K562 (cell line): Measurements from ENCODE around the gene MOB3B. TPM values are rescaled to one million over a fixed set of nuclear protein-coding genes. Genes with fewer than 3 reads are reported as not detected.

Source experiments
- ASH1L ChIP-seq: fragments of 450-650 bp; IDR thresholded peaks from 2 replicates; pipeline ENCODE4 v1.6.1; 2018; ENCODE audit warnings: borderline replicate concordance, mild to moderate bottlenecking, low read depth; ENCODE audit not compliant: partially characterized antibody
- BCOR ChIP-seq: fragments of 450-650 bp; IDR thresholded peaks from 2 replicates; pipeline ENCODE4 v1.6.1; 2016
- DDX20 ChIP-seq: fragments of 450-650 bp; IDR thresholded peaks from 2 replicates; pipeline ENCODE4 v1.6.1; 2016; ENCODE audit warnings: missing genetic modification characterization, low read depth, mild to moderate bottlenecking, missing compliant biosample characterization, moderate library complexity
- HDAC2 ChIP-seq: fragments of 450-650 bp; IDR thresholded peaks from 2 replicates; pipeline ENCODE4 v1.6.1; 2016; ENCODE audit warnings: mild to moderate bottlenecking
- HLTF ChIP-seq: fragments of 450-650 bp; IDR thresholded peaks from 2 replicates; pipeline ENCODE4 v1.6.1; 2016
- ID3 ChIP-seq, 2 experiments: fragments of 250-450 bp in 1 of 2; fragments of 450-650 bp in 1 of 2; sonication (Bioruptor Pico) in 1 of 2; IDR thresholded peaks; 2 replicates each; pipeline versions ENCODE4 v1.6.1 to v1.8.0; 2016 to 2021; ENCODE audit warnings: mild to moderate bottlenecking in 2 of 2, moderate library complexity in 2 of 2, missing compliant biosample characterization in 1 of 2, missing genetic modification characterization in 1 of 2
- PCBP2 ChIP-seq: fragments of 200-400 bp; formaldehyde crosslinking; IDR thresholded peaks from 2 replicates; pipeline ENCODE4 v1.6.1; 2018; ENCODE audit warnings: low read length, low read depth, mild to moderate bottlenecking, moderate library complexity; ENCODE audit not compliant: poor library complexity, severe bottlenecking
- POU5F1 ChIP-seq: fragments of 150-350 bp; IDR thresholded peaks from 2 replicates; pipeline ENCODE4 v1.6.1; 2014; ENCODE audit warnings: borderline replicate concordance, low read length, low read depth, mild to moderate bottlenecking; ENCODE audit not compliant: partially characterized antibody
- RB1 ChIP-seq: fragments of 450-650 bp; IDR thresholded peaks from 2 replicates; pipeline ENCODE4 v1.6.1; 2017; ENCODE audit warnings: low read depth, mild to moderate bottlenecking
- RBM14 ChIP-seq: fragments of 200-400 bp; formaldehyde crosslinking; IDR thresholded peaks from 2 replicates; pipeline ENCODE4 v1.6.1; 2018; ENCODE audit warnings: low read depth, mild to moderate bottlenecking, low read length, moderate library complexity, borderline replicate concordance; ENCODE audit not compliant: insufficient read depth
- SAP30 ChIP-seq: fragments of 200-600 bp; sonication (generic); IDR thresholded peaks from 2 replicates; pipeline ENCODE4 v1.6.1; 2012; ENCODE audit warnings: borderline replicate concordance, low read depth, mild to moderate bottlenecking, moderate library complexity, low read length, control low read depth, inconsistent platforms; ENCODE audit not compliant: insufficient read depth, poor library complexity, severe bottlenecking
- SETDB1 ChIP-seq: IDR thresholded peaks from one replicate; pipeline ENCODE4 v1.6.1; 2012; ENCODE audit warnings: low read length, control low read depth, inconsistent platforms
- SMAD3 ChIP-seq: fragments of 450-650 bp; formaldehyde crosslinking; conservative IDR thresholded peaks from 2 replicates; pipeline ENCODE4 v1.4.0; 2020; ENCODE audit warnings: mild to moderate bottlenecking
- TOE1 ChIP-seq, 2 experiments: fragments of 450-650 bp in 1 of 2; sonication (generic) in 1 of 2; formaldehyde crosslinking in 1 of 2; IDR thresholded peaks; 2 replicates each; pipeline versions ENCODE4 v1.7.1 to v1.8.0; 2016 to 2022; ENCODE audit warnings: borderline replicate concordance in 2 of 2, mild to moderate bottlenecking in 2 of 2, antibody characterized with exemption in 1 of 2, inconsistent platforms in 1 of 2, low read depth in 1 of 2, missing genetic modification reagents in 1 of 2, moderate library complexity in 1 of 2
- ZBTB12 ChIP-seq: fragments of 250-450 bp; sonication (Bioruptor Pico); IDR thresholded peaks from 2 replicates; pipeline ENCODE4 v1.4.0; 2020
- ZNF232 ChIP-seq: sonication (generic); formaldehyde crosslinking; IDR thresholded peaks from 2 replicates; pipeline ENCODE4 v1.8.0; 2022; ENCODE audit warnings: mild to moderate bottlenecking, missing genetic modification reagents
- ZNF24 ChIP-seq: fragments of 450-650 bp; IDR thresholded peaks from 2 replicates; pipeline ENCODE4 v1.6.1; 2016
- ZNF592 ChIP-seq: fragments of 450-650 bp; IDR thresholded peaks from 2 replicates; pipeline ENCODE4 v1.6.1; 2017; ENCODE audit warnings: antibody characterized with exemption, mild to moderate bottlenecking
- polyA plus RNA-seq, 8 experiments: library from polyadenylated mRNA; depleted of rRNA in 4 of 8; stranded (reverse) in 5 of 8; unstranded in 3 of 8; fragments of >200 nt; fragmentation: Nextera tagmentation in 2 of 8; fragmentation: Illumina TruSeq in 1 of 8; extraction: Ambion mirVana in 2 of 8; extraction: Trizol in 1 of 8; gene quantifications; 2 replicates each; pipeline versions ENCODE4 v1.2.1 to v1.2.3, GENCODE V29; 2011 to 2014; ENCODE audit warnings: inconsistent platforms in 1 of 8, missing spikeins in 1 of 8
- total RNA-seq, 7 experiments: library from RNA; depleted of rRNA in 6 of 7; stranded (reverse); fragments of >200 nt in 6 of 7; fragmentation: Illumina TruSeq in 2 of 7; extraction: Trizol in 2 of 7; gene quantifications; 2 replicates each; pipeline versions ENCODE4 v1.2.1 to v1.2.3, GENCODE V29; 2011 to 2021; ENCODE audit warnings: low replicate concordance in 1 of 7
- TF ChIP-seq, protein P1 (sequence below): fragments of 450-650 bp; IDR thresholded peaks from 2 replicates; pipeline ENCODE4 v1.6.1; 2016

Gene MOB3B
- total and polyA plus RNA-seq, 9 of the 15 experiments (the other 6 are each of a cell fraction or from before 2014, with no cell fraction given), result 3.6 to 12.8 (median 7.2) TPM

DNA sequence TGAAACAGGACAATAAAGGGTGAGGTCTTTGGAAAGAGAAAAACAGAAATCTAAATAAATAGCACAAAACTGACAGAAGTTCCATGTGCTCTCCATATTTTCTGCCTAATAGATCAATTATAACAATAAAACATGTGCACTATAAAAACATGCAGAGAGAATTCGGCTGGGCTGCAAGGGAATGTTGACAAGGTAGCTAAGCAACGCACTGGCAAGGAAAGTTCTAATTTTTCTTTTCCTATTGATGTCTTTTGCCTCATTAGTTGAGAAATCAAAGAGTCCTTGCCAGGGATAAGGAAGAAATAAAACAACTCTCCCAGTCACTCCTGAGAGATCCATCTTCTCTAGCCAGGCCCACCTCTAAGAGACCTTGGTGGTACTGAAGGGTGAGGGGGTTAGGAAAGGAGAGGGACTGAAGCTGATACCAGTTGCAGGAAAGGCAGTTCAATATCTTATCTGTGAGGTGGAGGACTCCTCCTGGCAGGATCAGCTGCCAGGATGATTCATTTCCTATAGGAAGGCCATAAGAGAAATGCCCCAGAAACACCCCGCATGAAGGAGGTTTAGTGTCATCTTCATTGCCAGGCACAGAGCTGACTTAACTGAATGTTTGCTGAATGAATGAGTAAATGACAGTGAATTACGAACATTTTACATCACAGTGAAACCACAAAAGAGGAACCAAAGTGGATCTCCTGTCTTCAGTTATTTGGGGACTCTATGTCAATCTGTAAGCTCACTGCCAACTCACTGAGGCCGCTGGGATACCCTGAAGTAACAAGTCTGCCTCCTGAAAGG lies 69.2 kb downstream of the MOB3B start (continued):
- TF ChIP-seq TOE1 (IDR thresholded peaks at IDR 0.05; ENCODE audit: borderline replicate concordance), result no peak
- no peak for TF ChIP-seq TOE1 (CRISPR knock-in tag; IDR thresholded peaks at IDR 0.05; ENCODE audit: borderline replicate concordance, low read depth)
- no peak for TF ChIP-seq SMAD3 (CRISPR knock-in tag)
- TF ChIP-seq ZNF24, result no peak
- no peak for TF ChIP-seq BCOR
- TF ChIP-seq SAP30, result no peak
- peak; percentile 37; the same call in 1 of the 2 replicates for TF ChIP-seq ZNF592
- no peak for TF ChIP-seq ASH1L
- TF ChIP-seq ZNF232, result no peak
- TF ChIP-seq HDAC2, result no peak
- no peak for TF ChIP-seq RB1
- no peak for TF ChIP-seq ID3 (CRISPR knock-in tag; IDR thresholded peaks at IDR 0.05)
- TF ChIP-seq ID3 (tag; IDR thresholded peaks at IDR 0.05), result no peak
- TF ChIP-seq POU5F1, result no peak
- no peak for TF ChIP-seq SETDB1
- TF ChIP-seq ZBTB12 (CRISPR knock-in tag), result no peak
- no peak for TF ChIP-seq RBM14
- no peak for TF ChIP-seq HLTF
- TF ChIP-seq, protein P1, sequence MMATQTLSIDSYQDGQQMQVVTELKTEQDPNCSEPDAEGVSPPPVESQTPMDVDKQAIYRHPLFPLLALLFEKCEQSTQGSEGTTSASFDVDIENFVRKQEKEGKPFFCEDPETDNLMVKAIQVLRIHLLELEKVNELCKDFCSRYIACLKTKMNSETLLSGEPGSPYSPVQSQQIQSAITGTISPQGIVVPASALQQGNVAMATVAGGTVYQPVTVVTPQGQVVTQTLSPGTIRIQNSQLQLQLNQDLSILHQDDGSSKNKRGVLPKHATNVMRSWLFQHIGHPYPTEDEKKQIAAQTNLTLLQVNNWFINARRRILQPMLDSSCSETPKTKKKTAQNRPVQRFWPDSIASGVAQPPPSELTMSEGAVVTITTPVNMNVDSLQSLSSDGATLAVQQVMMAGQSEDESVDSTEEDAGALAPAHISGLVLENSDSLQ, result peak; percentile 21; the same call in 1 of the 2 replicates
- TF ChIP-seq PCBP2, result no peak
- TF ChIP-seq DDX20 (tag), result no peak
